NT2/D1 (cell line): ENCODE measurements around the gene TRIM37.

ENCODE experiments used
- SUZ12 ChIP-seq: IDR thresholded peaks from 2 replicates; pipeline ENCODE4 v1.6.1; 2011; ENCODE audit not compliant: insufficient read length, insufficient read depth; ENCODE audit errors: extremely low read depth
- YY1 ChIP-seq: IDR thresholded peaks from 2 replicates; pipeline ENCODE4 v1.6.1; 2011; ENCODE audit not compliant: insufficient read length, insufficient read depth
- ZNF274 ChIP-seq: IDR thresholded peaks from 2 replicates; pipeline ENCODE4 v1.6.1; 2011; ENCODE audit warnings: mild to moderate bottlenecking, low read depth, low read length

- TF ChIP-seq ZNF274 (no peak), YY1 (no peak), SUZ12 (no peak)
Observed at GRCh38 chr17:59011975-59012374, 94.7 kb downstream of the TRIM37 start.
